Umbilical cord (tissue), 2 donors: ENCODE measurements around the gene PREB. TPM values are rescaled to one million over a fixed set of nuclear protein-coding genes. Genes with fewer than 3 reads are reported as not detected.

Source experiments
- DNase-seq: peaks from one replicate; pipeline ENCODE4 v3.0.0-alpha.2; 2015; ENCODE audit warnings: low spot score
- total RNA-seq: library from RNA; depleted of rRNA; stranded (reverse); fragments of >200 nt; gene quantifications from one replicate; pipeline ENCODE4 v1.2.3, GENCODE V29; 2014; ENCODE audit warnings: low replicate concordance; ENCODE audit not compliant: insufficient read depth

Gene PREB
- total RNA-seq, 1 donor from 2014 or later = 20.2 TPM

- DNase-seq = no peak
Measured at GRCh38 chr2:27083410-27084296, 50.8 kb downstream of the PREB start.

GRCh38 chr2:27082773-27083409 lies 51.5 kb downstream of the PREB start:
- no peak for DNase-seq

- no peak for DNase-seq
Measured at GRCh38 chr2:27081984-27082772, 52.3 kb downstream of the PREB start.

Other genes with a start within 250 kb of the PREB start
- gene MAPRE3, start 164.0 kb downstream of the PREB start, total RNA-seq = 4.1 TPM
- gene TMEM214, start 101.7 kb downstream of the PREB start, total RNA-seq = 28.2 TPM
- gene AGBL5, start 83.0 kb downstream of the PREB start, total RNA-seq = 5.5 TPM
- 441 TPM for gene OST4, start 63.0 kb downstream of the PREB start, total RNA-seq
- gene EMILIN1, start 56.0 kb downstream of the PREB start, total RNA-seq = 287 TPM
- gene KHK, start 47.9 kb downstream of the PREB start, total RNA-seq = 3.4 TPM
- gene CGREF1, start 15.5 kb downstream of the PREB start, total RNA-seq = 11.6 TPM
- gene ABHD1, start 10.8 kb downstream of the PREB start, total RNA-seq = 1.2 TPM
- not detected for gene PRR30, start 4.8 kb upstream of the PREB start, total RNA-seq
- gene TCF23, start 14.4 kb upstream of the PREB start, total RNA-seq = 1.7 TPM
- gene ATRAID, start 77.4 kb upstream of the PREB start, total RNA-seq = 112 TPM
- gene SLC5A6, start 77.6 kb upstream of the PREB start, total RNA-seq = 13.0 TPM
- 45.0 TPM for gene CAD, start 82.7 kb upstream of the PREB start, total RNA-seq
- gene SLC30A3, start 128.4 kb upstream of the PREB start, total RNA-seq = 5.5 TPM
- not detected for gene DNAJC5G, start 140.8 kb upstream of the PREB start, total RNA-seq
- gene TRIM54, start 147.8 kb upstream of the PREB start, total RNA-seq = 5.1 TPM
- gene UCN, start 173.8 kb upstream of the PREB start, total RNA-seq = 1.4 TPM
- gene MPV17, start 188.5 kb upstream of the PREB start, total RNA-seq = 27.9 TPM
- 31.8 TPM for gene GTF3C2, start 222.1 kb upstream of the PREB start, total RNA-seq
- gene EIF2B4, start 235.7 kb upstream of the PREB start, total RNA-seq = 10.1 TPM
- 98.0 TPM for gene SNX17, start 236.0 kb upstream of the PREB start, total RNA-seq
- gene ZNF513, start 246.1 kb upstream of the PREB start, total RNA-seq = 8.4 TPM